NCI-H526 treated with DMSO at 0.1 percent for 48 hours (cell line): ENCODE measurements around the gene OR51E2.
"Not testable (repeated sequence)": the region's sequence is repeated elsewhere in the genome, so short reads cannot be mapped to it uniquely, and the experiment has no call there.

ENCODE experiments used
- DNase-seq: peaks from one replicate; lab custom pipeline; 2025; lab: John Stamatoyannopoulos, UW

Gene OR51E2, protein sequence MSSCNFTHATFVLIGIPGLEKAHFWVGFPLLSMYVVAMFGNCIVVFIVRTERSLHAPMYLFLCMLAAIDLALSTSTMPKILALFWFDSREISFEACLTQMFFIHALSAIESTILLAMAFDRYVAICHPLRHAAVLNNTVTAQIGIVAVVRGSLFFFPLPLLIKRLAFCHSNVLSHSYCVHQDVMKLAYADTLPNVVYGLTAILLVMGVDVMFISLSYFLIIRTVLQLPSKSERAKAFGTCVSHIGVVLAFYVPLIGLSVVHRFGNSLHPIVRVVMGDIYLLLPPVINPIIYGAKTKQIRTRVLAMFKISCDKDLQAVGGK

DNA sequence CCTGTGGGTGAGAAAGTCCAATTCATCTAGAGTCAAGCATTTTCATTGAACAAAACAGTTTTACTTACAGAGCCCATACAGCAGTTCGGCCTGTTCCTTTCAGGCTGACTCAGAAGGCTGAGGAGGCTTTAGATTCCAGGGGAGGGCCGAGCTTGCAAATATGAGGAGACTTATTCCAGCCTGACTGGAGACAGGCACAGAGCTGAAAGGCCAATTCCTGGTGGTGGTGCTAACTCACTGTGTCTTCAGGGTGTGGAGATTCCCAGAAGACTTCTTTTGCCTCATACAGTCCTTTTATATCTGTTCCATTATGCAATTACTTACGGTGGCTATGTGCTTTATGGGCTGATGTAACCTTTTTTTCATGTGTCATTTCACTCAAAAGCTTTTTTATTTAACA lies at the start of gene OR51E2:
OR51E2 (minus strand) TSS at position 269 of the 400 bp plus-strand sequence. CDS start 15,142 bp downstream, outside the sequence.
- no peak for DNase-seq

DNA sequence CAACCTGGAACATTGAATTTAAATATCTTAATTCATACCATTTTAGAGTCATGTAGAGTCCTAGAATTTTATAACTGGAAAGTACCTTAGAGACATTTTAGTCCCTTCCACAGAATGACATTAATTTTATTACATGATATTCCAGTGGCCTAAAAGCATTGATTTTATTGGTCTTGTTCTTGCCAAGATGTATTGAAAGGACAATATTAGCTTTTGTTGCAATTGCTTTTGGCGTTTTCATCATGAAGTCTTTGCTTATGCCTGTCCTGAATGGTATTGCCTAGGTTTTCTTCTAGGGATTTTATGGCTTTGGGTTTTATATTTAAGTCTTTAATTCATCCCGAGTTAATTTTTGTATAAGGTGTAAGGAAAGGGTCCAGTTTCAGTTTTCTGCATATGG lies 43.1 kb upstream of the OR51E2 start:
- no peak for DNase-seq

- no peak for DNase-seq
Measured at GRCh38 chr11:4727171-4727570, 29.5 kb upstream of the OR51E2 start.

- not testable (repeated sequence) for DNase-seq
Measured at GRCh38 chr11:4722616-4723534, 25.2 kb upstream of the OR51E2 start.

DNA sequence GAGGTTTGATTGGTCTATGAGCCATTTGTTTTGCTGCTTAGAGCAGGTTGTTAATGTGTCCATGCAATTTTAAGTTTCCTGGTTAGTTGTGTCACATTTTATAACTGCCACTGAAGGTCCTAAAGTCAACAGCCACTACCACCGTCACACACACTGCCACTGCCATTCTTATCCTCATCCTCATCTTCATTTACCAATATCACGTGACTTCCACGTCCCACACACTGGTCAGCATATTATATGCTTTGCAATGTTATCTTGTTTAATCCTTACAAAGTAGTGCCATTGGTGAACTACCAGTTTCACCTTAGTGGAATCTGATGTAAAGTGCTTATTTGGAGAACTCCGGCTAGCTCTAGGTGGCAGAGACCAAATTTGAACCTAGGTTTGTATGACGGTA lies 16.6 kb upstream of the OR51E2 start:
- no peak for DNase-seq

- DNase-seq = no peak
Measured at GRCh38 chr11:4713241-4713640, 15.6 kb upstream of the OR51E2 start.

DNA sequence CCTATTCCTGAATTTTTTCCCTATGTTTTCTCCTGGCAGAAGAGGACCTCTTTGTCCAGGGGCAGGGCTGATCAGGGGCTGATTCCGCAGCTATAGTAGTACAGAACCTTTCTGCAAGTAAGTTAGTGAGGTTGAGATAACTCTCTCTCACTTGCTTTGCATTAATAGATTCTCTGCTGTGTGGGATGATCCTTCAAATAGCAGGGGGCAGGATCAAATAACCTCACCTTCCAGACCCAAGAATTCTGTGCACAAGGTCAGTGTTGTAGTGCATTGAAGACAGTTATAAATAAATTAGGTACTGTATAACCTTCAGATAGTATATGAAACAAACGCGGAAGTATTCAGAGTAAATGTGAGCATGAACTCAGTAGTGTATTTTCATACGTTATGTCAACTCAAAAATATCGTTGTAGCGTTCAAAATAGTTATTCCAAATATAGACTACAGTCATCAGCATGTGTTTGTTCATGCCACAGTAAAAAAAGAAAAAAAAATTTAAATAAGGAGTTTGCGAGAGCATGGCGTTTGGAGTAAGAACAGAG lies 7.2 kb upstream of the OR51E2 start:
- DNase-seq = peak; percentile 90

- DNase-seq = peak; percentile 91
Measured at GRCh38 chr11:4704054-4704789, 6.6 kb upstream of the OR51E2 start, which contains the start of gene MMP26. Gene MMP26 (plus strand): TSS chr11:4704784.

- DNase-seq = no peak
Measured at GRCh38 chr11:4700436-4700820, 2.8 kb upstream of the OR51E2 start.

GRCh38 chr11:4699697-4700435 lies 2.2 kb upstream of the OR51E2 start:
- no peak for DNase-seq

DNA sequence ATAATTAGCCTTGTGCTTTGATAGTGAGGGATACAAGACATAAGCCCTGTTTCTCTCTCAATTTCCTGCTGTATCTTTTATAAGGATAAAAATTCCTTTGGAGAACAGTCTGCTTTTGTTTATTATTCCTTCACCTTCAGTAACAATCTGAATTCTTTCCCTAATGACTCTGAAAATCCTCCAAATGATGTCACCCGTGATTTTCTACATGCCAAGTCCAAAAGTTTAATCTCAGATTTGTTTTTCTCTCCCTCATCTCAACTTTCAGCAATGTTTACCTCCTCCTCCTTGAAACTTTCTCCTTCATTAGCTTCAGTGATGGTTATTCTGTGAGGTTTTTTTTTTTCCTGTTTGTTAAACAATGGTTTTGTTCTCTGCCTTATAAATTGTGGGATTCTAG lies 2.2 kb downstream of the OR51E2 start:
- no peak for DNase-seq

GRCh38 chr11:4684631-4685285 lies 12.9 kb downstream of the OR51E2 start:
- DNase-seq = no peak

GRCh38 chr11:4682623-4683419 lies 14.8 kb downstream of the OR51E2 start:
- no peak for DNase-seq

DNA sequence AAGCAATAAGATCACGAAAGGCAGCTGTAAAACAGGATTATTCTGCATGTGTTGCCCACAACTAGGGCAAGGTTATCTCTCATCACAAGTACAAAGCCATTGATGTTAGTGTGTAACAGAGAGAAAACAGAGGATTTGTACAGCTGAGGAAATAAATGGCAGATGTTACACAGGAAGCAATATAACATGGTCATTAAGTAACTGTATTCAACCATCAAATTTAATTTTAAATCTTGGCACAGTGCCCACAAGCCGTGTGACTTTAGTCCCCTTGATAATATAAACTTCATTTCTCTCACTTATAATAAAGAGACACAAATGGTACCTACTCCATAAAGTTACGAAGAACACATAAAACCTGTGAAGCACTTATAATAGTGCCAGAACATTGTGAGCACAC lies 17.3 kb downstream of the OR51E2 start:
- DNase-seq = no peak

- DNase-seq = no peak
Measured at GRCh38 chr11:4677948-4678347, 19.7 kb downstream of the OR51E2 start.

GRCh38 chr11:4673781-4674180 lies 23.9 kb downstream of the OR51E2 start:
- DNase-seq = no peak

- DNase-seq = no peak
Measured at GRCh38 chr11:4672470-4672869, 25.2 kb downstream of the OR51E2 start.

DNA sequence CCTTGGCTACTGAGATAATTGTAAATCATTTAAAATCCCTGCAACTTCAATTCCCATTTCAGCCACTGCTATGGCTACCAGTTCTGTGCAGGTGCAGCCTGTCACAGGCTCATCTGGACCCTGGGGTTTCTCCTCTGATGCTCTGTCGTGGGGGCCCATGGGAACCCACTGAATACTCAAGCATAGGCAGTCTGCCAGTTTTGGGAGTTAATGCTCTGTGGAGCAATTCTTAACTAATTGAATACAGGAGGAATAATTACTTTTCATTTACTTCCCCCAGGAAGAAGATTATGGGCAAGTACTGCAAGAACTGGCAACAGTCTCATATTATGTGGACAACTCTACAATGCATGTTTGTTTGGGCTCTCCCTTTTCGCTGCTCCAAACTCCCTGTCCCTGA lies 25.9 kb downstream of the OR51E2 start:
- no peak for DNase-seq

GRCh38 chr11:4665424-4665823 lies 32.2 kb downstream of the OR51E2 start:
- DNase-seq = no peak

- DNase-seq = no peak
Measured at GRCh38 chr11:4664786-4665185, 32.9 kb downstream of the OR51E2 start.
